Measurements from ENCODE around the gene TXNL4B. TPM values are rescaled to one million over a fixed set of nuclear protein-coding genes. Genes with fewer than 3 reads are reported as not detected.

The TXNL4B gene
- 3.2 and 9.2 TPM in 2 replicates for total RNA-seq

GRCh38 chr16:72093448-72094265 lies at the start of gene TXNL4B, which contains the start of gene DHX38:
TXNL4B (minus strand) TSS chr16:72093620; CDS start chr16:72090749, 2,871 bp downstream.
DHX38 (plus strand) TSS chr16:72093847; CDS start chr16:72096158, 2,311 bp downstream.

GRCh38 chr16:72054254-72054847 lies 39.1 kb downstream of the TXNL4B start, which contains the start of gene HP:
HP (plus strand) TSS chr16:72054505; CDS start chr16:72054653, 148 bp downstream.

Other genes starting within 250 kb of the TXNL4B start
- gene ATXN1L, start 247.6 kb downstream of the TXNL4B start, total RNA-seq = 10.2 and 22.3 TPM in 2 replicates
- gene ZNF821, start 209.4 kb downstream of the TXNL4B start, total RNA-seq = 3.2 and 5.9 TPM in 2 replicates
- 105 and 166 TPM in 2 replicates for gene IST1, start 198.1 kb downstream of the TXNL4B start, total RNA-seq
- gene PKD1L3, start 93.2 kb downstream of the TXNL4B start, total RNA-seq = under 0.01 TPM in 1 of 2 replicates, not detected in the other
- 1.9 and 5.1 TPM in 2 replicates for gene DHODH, start 84.9 kb downstream of the TXNL4B start, total RNA-seq
- not detected in 2 replicates for gene HP, start 39.1 kb downstream of the TXNL4B start, total RNA-seq
- gene HPR, start 30.4 kb downstream of the TXNL4B start, total RNA-seq = not detected in 2 replicates
- gene DHX38, start 227 bp upstream of the TXNL4B start, total RNA-seq = 94.1 and 144 TPM in 2 replicates
- gene PMFBP1, start 78.5 kb upstream of the TXNL4B start, total RNA-seq = under 0.01 TPM in 1 of 2 replicates, not detected in the other

Measured in bladder microvascular endothelial cell (primary cell).